ENCODE data around the gene NCAPH2.

- TF ChIP-seq CREB5 (CRISPR knock-in tag; IDR thresholded peaks at IDR 0.05; ENCODE audit: low read depth) (no peak), TCF4 (CRISPR knock-in tag; IDR thresholded peaks at IDR 0.05; ENCODE audit: borderline replicate concordance) (no peak), PPARA (CRISPR knock-in tag; IDR thresholded peaks at IDR 0.05; ENCODE audit: borderline replicate concordance) (no peak), ZC3H10 (CRISPR knock-in tag; IDR thresholded peaks at IDR 0.05) (no peak), TOX (CRISPR knock-in tag; IDR thresholded peaks at IDR 0.05; ENCODE audit: borderline replicate concordance) (no peak), RARB (CRISPR knock-in tag; IDR thresholded peaks at IDR 0.05) (no peak)
- TF ChIP-seq, protein P1, sequence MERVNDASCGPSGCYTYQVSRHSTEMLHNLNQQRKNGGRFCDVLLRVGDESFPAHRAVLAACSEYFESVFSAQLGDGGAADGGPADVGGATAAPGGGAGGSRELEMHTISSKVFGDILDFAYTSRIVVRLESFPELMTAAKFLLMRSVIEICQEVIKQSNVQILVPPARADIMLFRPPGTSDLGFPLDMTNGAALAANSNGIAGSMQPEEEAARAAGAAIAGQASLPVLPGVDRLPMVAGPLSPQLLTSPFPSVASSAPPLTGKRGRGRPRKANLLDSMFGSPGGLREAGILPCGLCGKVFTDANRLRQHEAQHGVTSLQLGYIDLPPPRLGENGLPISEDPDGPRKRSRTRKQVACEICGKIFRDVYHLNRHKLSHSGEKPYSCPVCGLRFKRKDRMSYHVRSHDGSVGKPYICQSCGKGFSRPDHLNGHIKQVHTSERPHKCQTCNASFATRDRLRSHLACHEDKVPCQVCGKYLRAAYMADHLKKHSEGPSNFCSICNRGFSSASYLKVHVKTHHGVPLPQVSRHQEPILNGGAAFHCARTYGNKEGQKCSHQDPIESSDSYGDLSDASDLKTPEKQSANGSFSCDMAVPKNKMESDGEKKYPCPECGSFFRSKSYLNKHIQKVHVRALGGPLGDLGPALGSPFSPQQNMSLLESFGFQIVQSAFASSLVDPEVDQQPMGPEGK (CRISPR knock-in tag; IDR thresholded peaks at IDR 0.05; ENCODE audit: borderline replicate concordance), result no peak
Measured at GRCh38 chr22:50505776-50506610, 2.0 kb upstream of the NCAPH2 start.

Data from SK-N-SH treated with all-trans-retinoic acid at 6 μM for 48 hours (cell line).